PC-9 (cell line): ENCODE data around the gene MAOB. TPM values are rescaled to one million over a fixed set of nuclear protein-coding genes. Genes with fewer than 3 reads are reported as not detected.
A peak's percentile ranks its signal among the peaks of the same experiment; 100 is the strongest.
"Not testable (repeated sequence)": the region's sequence is repeated elsewhere in the genome, so short reads cannot be mapped to it uniquely, and the experiment has no call there.

Experiments
- Bru-seq: library from RNA; stranded (reverse); fragments of 400-500 nt; gene quantifications from one replicate; lab custom pipeline; 2021; lab: Mats Ljungman, UMichigan
- BruChase-seq, 2 experiments: library from RNA; stranded (reverse); fragments of 400-500 nt; gene quantifications; one replicate each; lab custom pipeline; 2021; lab: Mats Ljungman, UMichigan
- BruUV-seq: library from RNA; stranded (reverse); fragments of 400-500 nt; replicated peaks from 2 replicates; lab custom pipeline; 2021; lab: Mats Ljungman, UMichigan
- CTCF ChIA-PET: fragments of 300-600 bp; sonication (Branson Sonifier 250); formaldehyde crosslinking; loops from one replicate; lab custom pipeline; 2022; ENCODE audit warnings: antibody characterized with exemption; lab: Charles Lee
- POLR2A ChIA-PET: fragments of 300-600 bp; sonication (Branson Sonifier 250); formaldehyde crosslinking; loops from one replicate; lab custom pipeline; 2022; ENCODE audit warnings: antibody characterized with exemption; ENCODE audit not compliant: unreplicated experiment; lab: Charles Lee
- DNase-seq, 2 experiments: peaks; one replicate each; pipeline versions ENCODE4 v3.0.0 to v3.0.0-alpha.2; 2015 to 2022; ENCODE audit warnings: mixed read lengths in 1 of 2
- H2AFZ ChIP-seq: fragments of 200-600 bp; sonication (generic); 2 replicates; pipeline ENCODE4 v1.8.1; 2017; ENCODE audit warnings: antibody characterized with exemption
- H3F3A ChIP-seq: fragments of 200-600 bp; sonication (generic); 2 replicates; pipeline ENCODE4 v1.8.1; 2017; ENCODE audit warnings: antibody characterized with exemption, mild to moderate bottlenecking, low read depth; ENCODE audit not compliant: insufficient read depth
- H3K27ac ChIP-seq: fragments of 200-600 bp; sonication (generic); 2 replicates; pipeline ENCODE4 v1.6.1; 2016; ENCODE audit warnings: mixed run types
- H3K27me3 ChIP-seq: fragments of 200-600 bp; sonication (generic); 2 replicates; pipeline ENCODE4 v1.6.1; 2016; ENCODE audit warnings: low read depth, mixed run types; ENCODE audit not compliant: insufficient read depth
- H3K36me3 ChIP-seq: fragments of 200-600 bp; sonication (generic); 2 replicates; pipeline ENCODE4 v1.6.1; 2016; ENCODE audit warnings: low read depth, mixed run types
- H3K4me1 ChIP-seq: fragments of 200-600 bp; sonication (generic); replicated peaks from 2 replicates; pipeline ENCODE4 v1.6.1; 2016; ENCODE audit warnings: mixed run types; ENCODE audit not compliant: insufficient read depth
- H3K4me2 ChIP-seq: fragments of 200-600 bp; sonication (generic); 2 replicates; pipeline ENCODE4 v1.6.1; 2017; ENCODE audit warnings: mixed run types
- H3K4me3 ChIP-seq: fragments of 200-600 bp; sonication (generic); 2 replicates; pipeline ENCODE4 v1.6.1; 2016; ENCODE audit warnings: mixed run types
- H3K79me2 ChIP-seq: fragments of 200-600 bp; sonication (generic); 2 replicates; pipeline ENCODE4 v1.6.1; 2017; ENCODE audit warnings: low read depth, mixed run types
- H3K9me2 ChIP-seq: fragments of 200-600 bp; sonication (generic); 2 replicates; pipeline ENCODE4 v1.8.1; 2017; ENCODE audit warnings: mild to moderate bottlenecking; ENCODE audit not compliant: insufficient read depth
- H3K9me3 ChIP-seq: fragments of 200-600 bp; sonication (generic); 2 replicates; pipeline ENCODE4 v1.8.1; 2016; ENCODE audit warnings: low read depth; ENCODE audit not compliant: insufficient read depth
- H4K20me1 ChIP-seq: fragments of 200-600 bp; sonication (generic); 2 replicates; pipeline ENCODE4 v1.8.1; 2017; ENCODE audit not compliant: insufficient read depth
- CTCF ChIP-seq: fragments of 200-600 bp; sonication (generic); conservative IDR thresholded peaks from 2 replicates; pipeline ENCODE4 v1.6.1; 2017; ENCODE audit warnings: mixed run types, antibody characterized with exemption, mild to moderate bottlenecking, moderate library complexity
- EZH2 ChIP-seq: fragments of 200-600 bp; sonication (generic); IDR thresholded peaks from 2 replicates; pipeline ENCODE4 v1.8.0; 2017; ENCODE audit warnings: antibody characterized with exemption, low read depth
- intact Hi-C: fragments of 100-400 bp; cut with micrococcal nuclease; formaldehyde crosslinking; loops from one replicate; pipeline ENCODE4 v1.10.0; 2022; ENCODE audit not compliant: unreplicated experiment
- long read RNA-seq: library from polyadenylated mRNA; stranded (forward); transcript quantifications from one replicate; pipeline ENCODE4 v2.0.0, GENCODE V29; 2022
- total RNA-seq: library from RNA; stranded (reverse); gene quantifications from 2 replicates; pipeline ENCODE4 v1.2.3, GENCODE V29; 2021

MAOB gene
- total RNA-seq (0.55 and 0.74 TPM in 2 replicates), Bru-seq, nascent RNA (percentile 5 among the genes with signal in this experiment), BruChase-seq, experiment 1, labeled RNA remaining after a 2-hour chase (percentile 5 among the genes with signal in this experiment), BruChase-seq, experiment 2, labeled RNA remaining after a 6-hour chase (percentile 5 among the genes with signal in this experiment)
- long read RNA-seq, partial matches to known transcripts: 0 of 2 reads
- long read RNA-seq, other reads (novel, unspliced or antisense): 0 of 2 reads

DNA sequence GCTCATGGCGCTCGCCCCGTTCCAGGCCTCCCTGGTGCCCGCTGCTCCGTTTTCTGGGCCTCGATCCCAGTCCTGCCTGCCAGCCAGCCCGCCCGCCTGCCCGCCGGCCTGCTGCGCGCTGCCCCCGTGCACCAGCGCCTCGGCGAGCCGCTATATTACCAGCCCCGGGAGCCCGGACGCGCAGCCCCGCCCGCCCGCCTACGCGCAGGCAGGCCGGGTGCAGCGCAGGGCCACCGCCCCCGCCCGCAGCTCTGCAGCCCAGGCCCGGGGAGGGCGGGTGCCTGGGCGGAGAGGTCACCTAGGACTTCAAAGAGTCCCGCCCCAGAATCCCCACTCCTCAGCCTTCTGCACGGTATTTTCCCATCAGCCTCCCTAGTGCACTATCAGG, at the start of gene MAOB:
Gene MAOB, minus strand, starts transcription at position 157 of the 388 bp plus-strand sequence. Its CDS starts 151 bp downstream, at position 6.
- ChIA-PET CTCF (no interaction called here), POLR2A (no interaction called here)
- Histone ChIP-seq H3K79me2 (no peaks in the 10 kb centered on the region), H3K4me3 (no peak within 1 kb of the TSS), H3K9me2 (no peaks in the 10 kb centered on the region), H3K36me3 (no peaks in the 10 kb centered on the region), H3K27ac (no peak within 1 kb of the TSS), H3F3A (no peaks in the 10 kb centered on the region), H4K20me1 (no peaks in the 10 kb centered on the region), H2AFZ (no peak within 1 kb of the TSS), H3K27me3 (no peaks in the 10 kb centered on the region), H3K4me1 (no peaks in the 10 kb centered on the region), H3K4me2 (no peak within 1 kb of the TSS), H3K9me3 (no peaks in the 10 kb centered on the region)
- TF ChIP-seq EZH2 (no peak), CTCF (no peak)
- intact Hi-C loops: no loop called here
- DNase-seq: peak in 1 of 2 experiments; percentile 18
- BruUV-seq: no TSS peak

DNA sequence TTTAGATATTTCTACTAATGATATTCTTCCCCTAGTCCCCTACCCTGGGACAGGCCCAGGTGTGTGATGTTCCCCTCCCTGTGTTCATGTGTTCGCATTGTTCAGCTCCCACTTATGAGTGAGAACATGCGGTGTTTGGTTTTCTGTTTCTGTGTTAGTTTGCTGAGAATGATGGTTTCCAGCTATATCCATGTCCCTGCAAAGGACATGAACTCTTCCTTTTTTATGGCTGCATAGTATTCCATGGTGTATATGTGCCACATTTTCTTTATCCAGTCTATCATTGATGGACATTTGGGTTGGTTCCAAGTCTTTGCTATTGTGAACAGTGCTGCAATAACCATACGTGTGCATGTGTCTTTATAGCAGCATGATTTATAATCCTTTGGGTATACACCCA, 39.8 kb upstream of the MAOB start:
- H4K20me1 ChIP-seq, CTCF ChIA-PET, POLR2A ChIA-PET, H2AFZ ChIP-seq, H3K27me3 ChIP-seq, H3F3A ChIP-seq, intact Hi-C loops, H3K4me1 ChIP-seq, H3K9me2 ChIP-seq, H3K9me3 ChIP-seq, H3K79me2 ChIP-seq, DNase-seq, BruUV-seq, H3K27ac ChIP-seq, H3K36me3 ChIP-seq, H3K4me3 ChIP-seq, H3K4me2 ChIP-seq: not testable (repeated sequence)

GRCh38 chrX:43910772-43911171, 28.5 kb upstream of the MAOB start:
- H3K27me3 ChIP-seq, H2AFZ ChIP-seq, H4K20me1 ChIP-seq, H3K79me2 ChIP-seq, CTCF ChIA-PET, H3K27ac ChIP-seq, H3F3A ChIP-seq, DNase-seq, H3K4me3 ChIP-seq, POLR2A ChIA-PET, intact Hi-C loops, H3K9me3 ChIP-seq, H3K4me1 ChIP-seq, BruUV-seq, H3K36me3 ChIP-seq, H3K4me2 ChIP-seq, H3K9me2 ChIP-seq: not testable (repeated sequence)

DNA sequence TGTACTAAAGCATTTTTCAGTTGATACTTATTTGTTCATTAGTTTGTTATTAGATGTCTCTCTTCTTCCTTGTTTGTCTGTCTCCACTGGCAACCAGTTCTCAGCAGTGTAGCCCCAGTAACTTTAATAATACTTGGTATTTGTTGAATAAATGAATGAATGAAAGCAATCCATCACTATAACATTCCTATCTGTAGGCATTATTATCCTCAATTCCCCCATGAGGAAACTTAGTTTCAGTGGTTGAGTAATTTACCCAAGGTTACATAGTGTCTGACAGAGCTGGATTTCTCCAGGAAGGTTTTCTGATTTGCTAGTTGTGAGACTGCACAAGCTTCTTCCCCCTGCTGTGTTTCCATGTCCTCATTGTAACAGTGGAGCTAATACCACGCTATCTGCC, 27.8 kb upstream of the MAOB start:
- no TSS peak for BruUV-seq
- CTCF ChIA-PET: no interaction called here

More for the DNA sequence above, 27.8 kb upstream of the MAOB start:
- Histone ChIP-seq H2AFZ (no peak overlapping the region), H3K4me2 (no peak overlapping the region), H3K4me3 (no peak overlapping the region), H3K79me2 (no peaks in the 10 kb centered on the region), H3K9me2 (no peaks in the 10 kb centered on the region), H3K36me3 (no peaks in the 10 kb centered on the region), H3K27ac (no peak overlapping the region), H3K9me3 (no peaks in the 10 kb centered on the region), H4K20me1 (no peaks in the 10 kb centered on the region), H3K27me3 (no peaks in the 10 kb centered on the region), H3F3A (no peaks in the 10 kb centered on the region), H3K4me1 (no peaks in the 10 kb centered on the region)
- TF ChIP-seq EZH2: no peak
- TF ChIP-seq CTCF: no peak
- POLR2A ChIA-PET: no interaction called here
- intact Hi-C loops: no loop called here
- DNase-seq: no peak
